CD4-positive, alpha-beta T cell (primary cell): ENCODE results near the gene MYO1C. TPM values are rescaled to one million over a fixed set of nuclear protein-coding genes. Genes with fewer than 3 reads are reported as not detected.

Experiments
- ATAC-seq: fragments of 200-7000 bp; cut with Tn5 transposase; one replicate; pipeline ENCODE4 v1.10.0; 2022; ENCODE audit warnings: mild to moderate bottlenecking; ENCODE audit not compliant: poor library complexity
- CTCF ChIA-PET: fragments of 350-600 bp; sonication (Branson Sonifier 250); formaldehyde crosslinking; loops from one replicate; lab custom pipeline; 2021; ENCODE audit warnings: antibody characterized with exemption, inconsistent platforms; lab: Charles Lee
- POLR2A ChIA-PET: fragments of 350-600 bp; sonication (Branson Sonifier 250); formaldehyde crosslinking; loops from one replicate; lab custom pipeline; 2021; ENCODE audit warnings: antibody characterized with exemption, inconsistent platforms; lab: Charles Lee
- DNase-seq, 14 experiments: peaks; one replicate each; pipeline ENCODE4 v3.0.0-alpha.2; 2013 to 2020; ENCODE audit warnings: mixed read lengths in 2 of 14
- H3K27ac ChIP-seq, 2 donors: one replicate each; pipeline versions ENCODE4 v1.5.1 to v1.7.0; 2013; ENCODE audit warnings: low read length in 2 of 2, low read depth in 1 of 2, mild to moderate bottlenecking in 1 of 2
- H3K27me3 ChIP-seq, 2 experiments: 1 replicate in 1 of 2; 2 replicates in 1 of 2; pipeline versions ENCODE4 v1.6.1 to v1.7.0; 2013; ENCODE audit warnings: low read length in 2 of 2, control low read depth in 1 of 2, mild to moderate bottlenecking in 1 of 2, moderate library complexity in 1 of 2; ENCODE audit not compliant: insufficient read depth in 2 of 2, control insufficient read depth in 1 of 2
- H3K36me3 ChIP-seq: one replicate; pipeline ENCODE4 v1.6.1; 2013; ENCODE audit warnings: low read length, control low read depth; ENCODE audit not compliant: insufficient read depth
- H3K4me1 ChIP-seq: one replicate; pipeline ENCODE4 v1.6.1; 2013; ENCODE audit warnings: low read length, control low read depth; ENCODE audit not compliant: insufficient read depth
- H3K4me3 ChIP-seq: one replicate; pipeline ENCODE4 v1.5.1; 2013; ENCODE audit warnings: mild to moderate bottlenecking, low read length, moderate library complexity
- H3K9me3 ChIP-seq, 2 experiments: 1 replicate in 1 of 2; 2 replicates in 1 of 2; pipeline versions ENCODE4 v1.6.1 to v1.7.0; 2013; ENCODE audit warnings: low read length in 2 of 2, mild to moderate bottlenecking in 2 of 2, control low read depth in 1 of 2, moderate library complexity in 1 of 2; ENCODE audit not compliant: control insufficient read depth in 1 of 2, insufficient read depth in 1 of 2
- H3K27ac Mint-ChIP-seq: one replicate; pipeline ENCODE4 v1.8.0; 2020; ENCODE audit warnings: mixed read lengths
- H3K27me3 Mint-ChIP-seq: one replicate; pipeline ENCODE4 v1.8.0; 2021; ENCODE audit warnings: mixed read lengths
- H3K36me3 Mint-ChIP-seq: one replicate; pipeline ENCODE4 v1.8.0; 2021; ENCODE audit warnings: low read depth, mixed read lengths
- H3K4me1 Mint-ChIP-seq: one replicate; pipeline ENCODE4 v1.8.0; 2021; ENCODE audit warnings: low read depth, mixed read lengths
- H3K4me3 Mint-ChIP-seq: one replicate; pipeline ENCODE4 v1.8.0; 2020; ENCODE audit warnings: mild to moderate bottlenecking, mixed read lengths
- H3K9me3 Mint-ChIP-seq: one replicate; pipeline ENCODE4 v1.8.0; 2020; ENCODE audit warnings: mixed read lengths
- intact Hi-C, 2 experiments: fragments of 100-400 bp; cut with DNase I in 1 of 2; cut with micrococcal nuclease in 1 of 2; formaldehyde crosslinking; loops; one replicate each; pipeline versions ENCODE4 v1.15.1 to v1.9.0; 2023 to 2025; cut with DNase I, micrococcal nuclease
- total RNA-seq, 174 experiments: library from RNA in 2 of 174; stranded (reverse) in 2 of 174; gene quantifications; one replicate each; pipeline ENCODE4 v1.2.3 and lab custom pipeline; 2021 to 2026
- TF ChIP-seq, protein P1 (sequence below): fragments of 200-600 bp; IDR thresholded peaks from one replicate; pipeline ENCODE4 v1.8.0; 2022; ENCODE audit warnings: antibody characterized with exemption, mild to moderate bottlenecking

MYO1C gene
- total RNA-seq, 2 experiments from 2014 or later: 21.0 to 24.7 TPM

DNA sequence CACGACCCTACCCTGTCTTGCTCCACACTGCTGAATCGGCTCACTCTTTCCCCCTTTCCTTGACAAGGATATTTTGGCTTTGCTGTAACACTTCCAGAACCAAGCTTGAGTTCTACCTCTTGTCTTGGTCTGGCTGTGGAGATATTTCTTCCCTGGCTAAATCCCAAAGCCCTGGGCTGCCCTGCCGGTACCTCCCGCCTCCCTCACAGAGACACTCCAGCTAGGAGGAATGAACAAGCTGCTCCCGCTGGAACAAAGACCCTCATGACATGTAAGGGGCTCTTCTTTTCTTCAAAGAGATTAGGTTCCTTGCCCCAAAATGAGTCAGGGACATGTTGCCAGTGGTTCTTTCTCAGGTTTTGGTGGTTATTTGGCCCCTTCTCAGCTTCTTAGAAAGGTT, 13.1 kb upstream of the MYO1C start:
- ATAC-seq: no peak
- TF ChIP-seq, protein P1, sequence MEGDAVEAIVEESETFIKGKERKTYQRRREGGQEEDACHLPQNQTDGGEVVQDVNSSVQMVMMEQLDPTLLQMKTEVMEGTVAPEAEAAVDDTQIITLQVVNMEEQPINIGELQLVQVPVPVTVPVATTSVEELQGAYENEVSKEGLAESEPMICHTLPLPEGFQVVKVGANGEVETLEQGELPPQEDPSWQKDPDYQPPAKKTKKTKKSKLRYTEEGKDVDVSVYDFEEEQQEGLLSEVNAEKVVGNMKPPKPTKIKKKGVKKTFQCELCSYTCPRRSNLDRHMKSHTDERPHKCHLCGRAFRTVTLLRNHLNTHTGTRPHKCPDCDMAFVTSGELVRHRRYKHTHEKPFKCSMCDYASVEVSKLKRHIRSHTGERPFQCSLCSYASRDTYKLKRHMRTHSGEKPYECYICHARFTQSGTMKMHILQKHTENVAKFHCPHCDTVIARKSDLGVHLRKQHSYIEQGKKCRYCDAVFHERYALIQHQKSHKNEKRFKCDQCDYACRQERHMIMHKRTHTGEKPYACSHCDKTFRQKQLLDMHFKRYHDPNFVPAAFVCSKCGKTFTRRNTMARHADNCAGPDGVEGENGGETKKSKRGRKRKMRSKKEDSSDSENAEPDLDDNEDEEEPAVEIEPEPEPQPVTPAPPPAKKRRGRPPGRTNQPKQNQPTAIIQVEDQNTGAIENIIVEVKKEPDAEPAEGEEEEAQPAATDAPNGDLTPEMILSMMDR: no peak
- no peaks in the 10 kb centered on the region for H3K27me3 ChIP-seq
- H3K36me3 ChIP-seq: peaks cover 60% of the 10 kb centered on the region
- Mint-ChIP-seq H3K9me3 (no peaks in the 10 kb centered on the region), H3K27ac (no peak overlapping the region), H3K36me3 (peaks cover 55% of the 10 kb centered on the region), H3K4me3 (no peak overlapping the region), H3K27me3 (no peaks in the 10 kb centered on the region), H3K4me1 (peaks cover 9% of the 10 kb centered on the region)
- ChIA-PET CTCF (no interaction called here), POLR2A (interaction anchor here (1.7 to 2.6 kb wide), 2 partner anchors 11 to 18 kb away, joined by 4 to 11 read pairs; partner anchors contain the start of gene INPP5K)
- H3K4me3 ChIP-seq: no peak overlapping the region
- no peak overlapping the region for H3K27ac ChIP-seq
- intact Hi-C loops: no loop called here
- H3K9me3 ChIP-seq: no peaks in the 10 kb centered on the region
- no peak for DNase-seq
- peaks cover 8% of the 10 kb centered on the region for H3K4me1 ChIP-seq

DNA sequence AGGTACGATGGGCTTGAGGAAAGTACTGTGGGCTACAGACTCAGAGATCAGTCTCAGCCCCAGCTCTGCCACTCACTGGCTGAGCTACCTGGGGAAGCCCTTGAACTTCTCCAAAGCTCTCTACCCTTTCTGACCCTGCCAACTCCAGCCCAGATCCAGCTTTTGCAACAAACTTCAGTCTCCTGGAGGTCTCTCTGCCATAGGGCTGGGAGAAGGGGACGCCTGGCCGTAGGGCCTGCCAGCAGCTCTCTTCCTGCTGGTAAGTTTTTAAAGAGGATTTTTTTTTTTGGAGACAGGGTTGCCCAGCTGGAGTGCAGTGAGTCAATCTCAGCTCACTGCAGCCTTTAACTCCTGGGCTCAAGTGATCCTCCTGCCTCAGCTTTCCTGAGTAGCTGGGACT, 12.4 kb upstream of the MYO1C start:
- H3K36me3 ChIP-seq: peaks cover 56% of the 10 kb centered on the region
- H3K4me1 Mint-ChIP-seq: peaks cover 7% of the 10 kb centered on the region
- no peak for DNase-seq

DNA sequence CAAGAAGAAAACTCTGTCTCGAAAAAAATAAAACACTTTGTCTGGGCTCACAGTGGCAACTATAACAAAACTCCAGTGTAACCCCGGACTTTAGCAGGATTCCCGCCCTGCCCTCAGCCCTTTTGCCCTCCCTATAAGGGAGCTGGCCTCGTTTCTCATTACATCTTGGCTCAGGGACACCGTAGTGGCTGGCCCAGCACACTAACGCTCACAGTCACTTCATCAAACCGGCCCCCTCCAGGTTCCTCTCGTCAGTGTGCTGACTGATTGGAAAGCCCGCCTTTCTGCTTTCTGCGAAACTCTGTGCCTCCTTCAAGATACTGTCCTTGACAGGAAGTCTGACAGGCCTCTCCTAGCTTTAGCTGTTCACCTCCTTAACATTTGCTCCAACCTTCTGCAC, 11.2 kb upstream of the MYO1C start:
- Mint-ChIP-seq H3K27me3 (no peaks in the 10 kb centered on the region), H3K27ac (no peak overlapping the region), H3K9me3 (no peaks in the 10 kb centered on the region), H3K36me3 (peaks cover 55% of the 10 kb centered on the region), H3K4me3 (no peak overlapping the region), H3K4me1 (no peaks in the 10 kb centered on the region)
- ATAC-seq (no peak), DNase-seq (no peak)
- intact Hi-C loops: no loop called here
- TF ChIP-seq, protein P1: no peak
- Histone ChIP-seq H3K27me3 (no peaks in the 10 kb centered on the region), H3K4me1 (no peaks in the 10 kb centered on the region), H3K36me3 (peaks cover 51% of the 10 kb centered on the region), H3K4me3 (no peak overlapping the region), H3K27ac (no peak overlapping the region), H3K9me3 (no peaks in the 10 kb centered on the region)
- ChIA-PET POLR2A (interaction anchor here (2.6 kb wide), 1 partner anchor 13 kb away, joined by 11 read pairs; the partner anchor contains the start of gene INPP5K), CTCF (no interaction called here)

More for the DNA sequence above, 12.4 kb upstream of the MYO1C start:
- H3K4me1 ChIP-seq: peaks cover 8% of the 10 kb centered on the region
- TF ChIP-seq, protein P1: no peak
- Mint-ChIP-seq H3K27ac (no peak overlapping the region), H3K36me3 (peaks cover 52% of the 10 kb centered on the region), H3K4me3 (no peak overlapping the region), H3K9me3 (no peaks in the 10 kb centered on the region), H3K27me3 (no peaks in the 10 kb centered on the region)
- intact Hi-C loops: no loop called here
- ATAC-seq: no peak
- ChIA-PET POLR2A (interaction anchor here (1.7 to 2.6 kb wide), 2 partner anchors 12 to 17 kb away, joined by 4 to 11 read pairs; partner anchors contain the start of gene INPP5K), CTCF (no interaction called here)
- H3K4me3 ChIP-seq: no peak overlapping the region
- H3K9me3 ChIP-seq: no peaks in the 10 kb centered on the region
- no peak overlapping the region for H3K27ac ChIP-seq
- H3K27me3 ChIP-seq: no peaks in the 10 kb centered on the region
